Pancreas (tissue), 10 donors: Measurements from ENCODE around the gene NABP1. TPM values are rescaled to one million over a fixed set of nuclear protein-coding genes. Genes with fewer than 3 reads are reported as not detected.
A peak's percentile ranks its signal among the peaks of the same experiment; 100 is the strongest.

Source experiments
- ATAC-seq, 4 donors: fragments of 200-7000 bp; cut with Tn5 transposase; one replicate each; pipeline versions ENCODE4 v1.8.0 to v1.9.1; 2020; ENCODE audit warnings: mild to moderate bottlenecking in 4 of 4, moderate library complexity in 4 of 4
- DNase-seq, 6 donors: peaks; one replicate each; pipeline ENCODE4 v3.0.0-alpha.2; 2020
- FAIRE-seq: peaks from 2 replicates; lab custom pipeline; 2012; peaks lifted over from hg19 to GRCh38; lab: Jason Lieb, UNC
- H3K27ac ChIP-seq, 4 donors: fragments of 200-600 bp; sonication (generic); 1 replicate in 3 of 4; 2 replicates in 1 of 4; pipeline versions ENCODE4 v1.5.0 to v1.8.0; 2020
- H3K27me3 ChIP-seq, 4 donors: fragments of 200-600 bp; one replicate each; pipeline ENCODE4 v1.8.0; 2021
- H3K36me3 ChIP-seq, 3 donors: fragments of 200-600 bp; sonication (generic) in 1 of 3; one replicate each; pipeline versions ENCODE4 v1.5.0 to v1.8.0; 2020 to 2021
- H3K4me1 ChIP-seq, 3 donors: fragments of 200-600 bp; one replicate each; pipeline ENCODE4 v1.8.0; 2021
- H3K4me3 ChIP-seq, 4 donors: fragments of 200-600 bp; sonication (generic) in 2 of 4; one replicate each; pipeline versions ENCODE4 v1.5.0 to v1.8.0; 2020 to 2021
- H3K9me3 ChIP-seq, 4 donors: fragments of 200-600 bp; one replicate each; pipeline ENCODE4 v1.8.0; 2021
- CTCF ChIP-seq, 4 donors: fragments of 200-600 bp; sonication (generic) in 3 of 4; IDR thresholded peaks; one replicate each; pipeline versions ENCODE4 v1.5.0 to v1.8.0; 2021; ENCODE audit warnings: antibody characterized with exemption in 4 of 4
- WGBS, 2 donors: extraction: QIAGEN DNeasy Blood & Tissue Kit; methylation state at CpG; one replicate each; pipeline ENCODE4 v1.1.7; 2013; 5-methylcytosine and 5-hydroxymethylcytosine counted together
- intact Hi-C, 3 donors: fragments of 100-400 bp; cut with DNase I; formaldehyde crosslinking; loops; one replicate each; pipeline versions ENCODE4 v1.11.1 to v1.14.2; 2022
- polyA plus RNA-seq, 2 donors: library from polyadenylated mRNA; stranded (reverse); fragments of 200-250 nt; gene quantifications; one replicate each; pipeline ENCODE4 v1.2.3, GENCODE V29; 2013
- total RNA-seq, 6 donors: library from RNA; stranded (reverse); fragmentation: NEBNext Ultra II Directional in 4 of 6; extraction: Animal tissue kit (Norgen Biotek cat#: 25700) in 4 of 6; gene quantifications; one replicate each; pipeline versions ENCODE4 v1.2.1 to v1.2.4, GENCODE V29; 2021 to 2023
- donor health status: healthy with polysubstance abuse.
- donor health status: DM: no; HTN: no; CAD: no; lungs with moderate emphysema.
- donor health status: DM: no; HTN: no; CAD: no.
- donor health status: control.
- donor health status: control.
- donor health status: Bipolar disorder and iron deficiency.
- donor health status: DM: yes; HTN: yes; CAD: no.
- donor health status: DM: no; HTN: no; CAD: no.
- donor health status: DM: no; HTN: no; CAD: no.
- donor health status: DM: yes; HTN: yes; CAD: no.

The NABP1 gene
- total and polyA plus RNA-seq, 8 donors, result 2.9 to 12.8 (median 5.0) TPM

DNA sequence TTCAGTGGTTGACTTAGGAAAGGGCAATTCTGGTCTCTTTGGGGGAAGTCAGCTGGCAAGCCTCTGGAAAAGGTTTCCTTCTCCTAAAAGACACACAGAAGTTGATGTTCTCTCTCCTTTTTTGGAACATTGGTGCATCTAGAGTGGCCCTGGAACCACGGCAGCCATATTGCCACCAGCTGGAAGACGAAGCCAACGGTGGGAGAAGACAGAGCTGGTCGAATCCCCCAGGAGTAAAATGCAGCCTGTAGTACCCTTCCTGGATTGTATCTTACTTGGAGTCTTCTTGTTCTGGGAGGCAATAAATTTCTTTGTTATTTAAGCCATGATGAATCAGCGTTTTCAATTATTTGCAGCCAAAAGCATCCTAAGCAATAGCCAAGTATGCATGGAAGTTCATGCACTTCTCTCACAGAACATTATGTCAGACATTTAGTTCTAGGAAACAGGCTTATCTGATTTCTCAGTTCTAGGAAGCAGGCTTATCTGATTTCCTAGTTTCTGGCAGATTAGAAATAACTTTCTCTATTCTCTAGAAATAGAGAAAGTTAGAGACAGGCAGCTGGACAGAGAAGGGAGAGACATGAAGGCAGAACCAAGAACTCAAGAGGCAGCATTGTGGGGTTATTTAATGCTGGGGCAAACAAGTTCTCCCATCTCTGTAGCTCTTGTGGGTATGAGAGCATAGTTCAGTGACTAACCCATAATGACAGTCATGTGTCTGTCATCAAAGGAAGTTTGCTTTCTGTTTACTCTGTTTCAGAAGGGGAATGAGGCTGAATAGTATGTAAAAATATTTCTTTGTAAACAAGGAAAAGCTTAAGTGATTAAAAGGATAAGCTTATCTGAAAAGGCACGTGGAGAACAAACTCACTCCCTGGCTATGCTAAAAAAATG is 40.5 kb upstream of the NABP1 start:
- no peak for TF ChIP-seq CTCF (IDR thresholded peaks at IDR 0.05)
- Histone ChIP-seq H3K4me3 (no peak overlapping the region), H3K27ac (no peak overlapping the region), H3K36me3 (no peaks in the 10 kb centered on the region), H3K4me1 (peaks cover 0 to 13% (median 4%) of the 10 kb centered on the region in 3 donors), H3K9me3 (no peaks in the 10 kb centered on the region), H3K27me3 (no peaks in the 10 kb centered on the region)
- ATAC-seq (peak in 3 of 4 donors; percentile 44 to 77 (median 70)), FAIRE-seq (no peak), DNase-seq (no peak)
- intact Hi-C loops, result no loop called here
- WGBS, 2 donors, result 76 to 77% methylated on average over 6 of the region's 6 CpGs

DNA sequence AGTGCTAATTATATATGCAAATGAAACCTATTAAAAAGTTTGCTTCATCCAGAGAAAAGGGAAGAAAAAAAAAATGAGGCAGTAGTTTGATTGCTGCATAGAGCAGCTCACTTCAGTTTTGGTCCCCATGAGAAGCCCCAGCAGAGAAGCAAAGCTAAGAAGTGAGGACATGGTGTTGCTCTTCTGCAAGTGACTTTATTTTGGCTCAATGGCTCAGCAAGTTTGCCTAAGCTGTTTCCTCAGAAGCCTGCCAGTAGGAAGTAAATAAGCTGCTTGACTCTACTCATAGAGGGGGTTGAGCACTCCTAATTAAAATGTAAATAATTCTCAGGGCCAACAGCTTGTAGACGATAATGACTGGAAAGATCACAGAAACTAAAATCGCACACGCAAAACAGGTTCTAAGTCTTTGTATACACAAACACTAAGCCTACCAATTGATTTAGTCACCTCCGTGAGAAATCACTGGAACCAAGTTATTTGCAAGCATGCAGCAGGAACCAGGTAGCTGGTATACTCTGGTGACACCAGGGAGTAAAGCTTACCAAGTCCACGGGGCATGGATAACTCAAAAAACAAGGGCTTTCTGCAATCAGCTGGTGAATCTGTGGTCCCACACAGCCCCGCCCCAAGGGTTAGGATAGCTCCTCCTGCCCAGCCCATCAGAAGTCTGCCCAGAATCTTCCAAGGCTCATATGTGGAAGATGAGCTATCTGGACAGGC is 39.7 kb upstream of the NABP1 start:
- Histone ChIP-seq H3K36me3 (no peaks in the 10 kb centered on the region), H3K27me3 (no peaks in the 10 kb centered on the region), H3K4me1 (peaks cover 0 to 13% (median 4%) of the 10 kb centered on the region in 3 donors), H3K4me3 (no peak overlapping the region), H3K9me3 (no peaks in the 10 kb centered on the region), H3K27ac (peak overlapping the region in 2 of 4 donors; percentile 16 to 39)
- DNase-seq (no peak), ATAC-seq (peak; percentile 70 to 80 (median 70)), FAIRE-seq (no peak)
- WGBS, 2 donors, result 26 to 30% methylated on average over 6 of the region's 6 CpGs
- intact Hi-C loops, result no loop called here
- TF ChIP-seq CTCF (IDR thresholded peaks at IDR 0.05), result no peak

- ATAC-seq, result no peak
These were observed 39.1 kb upstream of the NABP1 start for GRCh38 chr2:191638802-191639172.

DNA sequence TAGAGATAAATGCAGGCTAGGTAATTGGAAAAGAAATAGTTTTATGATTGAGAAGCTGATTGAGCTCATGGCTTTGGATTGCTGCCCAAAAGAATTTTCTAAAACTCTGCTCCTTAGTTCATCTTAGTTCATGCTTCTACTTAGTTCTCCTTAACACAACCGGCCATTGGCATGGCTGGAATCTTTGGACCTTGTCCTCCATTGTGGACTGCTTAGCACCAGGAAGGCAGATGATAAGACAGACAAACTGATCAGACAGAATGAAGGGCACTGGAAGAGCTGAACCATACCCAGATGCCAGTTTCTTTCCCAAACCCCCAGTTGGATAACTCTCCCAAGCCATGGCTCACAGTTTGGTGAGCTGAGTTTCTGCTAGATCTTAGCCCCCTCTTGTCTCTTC is 36.3 kb upstream of the NABP1 start:
- Histone ChIP-seq H3K36me3 (no peaks in the 10 kb centered on the region), H3K4me1 (peaks cover 0 to 13% (median 4%) of the 10 kb centered on the region in 3 donors), H3K27me3 (no peaks in the 10 kb centered on the region), H3K9me3 (no peaks in the 10 kb centered on the region), H3K27ac (no peak overlapping the region), H3K4me3 (no peak overlapping the region)
- ATAC-seq (no peak), DNase-seq (no peak), FAIRE-seq (no peak)
- no peak for TF ChIP-seq CTCF (IDR thresholded peaks at IDR 0.05)
- intact Hi-C loops, result no loop called here
- 63 to 92% methylated on average over 1 of the region's 1 CpG for WGBS, 2 donors

More at GRCh38 chr2:191638802-191639172, 39.1 kb upstream of the NABP1 start:
- no peak overlapping the region for H3K4me3 ChIP-seq
- H3K9me3 ChIP-seq, result no peaks in the 10 kb centered on the region
- WGBS, 2 donors, result 92 to 98% methylated on average over 1 of the region's 1 CpG
- FAIRE-seq, result no peak
- peaks cover 0 to 13% (median 4%) of the 10 kb centered on the region in 3 donors for H3K4me1 ChIP-seq
- no peaks in the 10 kb centered on the region for H3K27me3 ChIP-seq
- intact Hi-C loops, result no loop called here
- DNase-seq, result no peak
- H3K27ac ChIP-seq, result no peak overlapping the region
- no peak for TF ChIP-seq CTCF (IDR thresholded peaks at IDR 0.05)
- no peaks in the 10 kb centered on the region for H3K36me3 ChIP-seq
